SU-DHL-6 (cell line): ENCODE data around the gene GALNT14.
"Not testable (repeated sequence)": the region's sequence is repeated elsewhere in the genome, so short reads cannot be mapped to it uniquely, and the experiment has no call there.

Experiments
- H2AFZ ChIP-seq: fragments of 200-600 bp; sonication (generic); 2 replicates; pipeline ENCODE4 v1.6.1; 2014; ENCODE audit warnings: low read depth, mild to moderate bottlenecking, moderate library complexity, mixed read lengths, antibody characterized with exemption, low read length; ENCODE audit not compliant: severe bottlenecking
- H3F3A ChIP-seq: fragments of 200-600 bp; shearing (Covaris generic); 2 replicates; pipeline ENCODE4 v1.6.0; 2016; ENCODE audit warnings: antibody characterized with exemption, mild to moderate bottlenecking; ENCODE audit not compliant: insufficient read depth
- H3K27ac ChIP-seq: fragments of 200-600 bp; sonication (generic); 2 replicates; pipeline ENCODE4 v1.5.1; 2016; ENCODE audit warnings: low read depth, mild to moderate bottlenecking, low read length, moderate library complexity, mixed read lengths
- H3K27me3 ChIP-seq: fragments of 200-600 bp; sonication (generic), shearing (Covaris generic); 2 replicates; pipeline ENCODE4 v1.6.0; 2014; ENCODE audit warnings: mild to moderate bottlenecking, low read length
- H3K36me3 ChIP-seq: fragments of 200-600 bp; sonication (generic); 2 replicates; pipeline ENCODE4 v1.6.1; 2014; ENCODE audit warnings: mild to moderate bottlenecking, low read length, mixed read lengths
- H3K4me2 ChIP-seq: fragments of 300-600, 200-600 bp; shearing (Covaris generic), sonication (generic); 2 replicates; pipeline ENCODE4 v1.6.0; 2014; ENCODE audit warnings: low read length, low read depth, mild to moderate bottlenecking; ENCODE audit not compliant: poor library complexity, severe bottlenecking
- H3K4me3 ChIP-seq: fragments of 200-600 bp; sonication (generic); 2 replicates; pipeline ENCODE4 v1.5.1; 2014; ENCODE audit warnings: antibody characterized with exemption, low read length, mild to moderate bottlenecking, mixed read lengths; ENCODE audit not compliant: insufficient read depth, poor library complexity, severe bottlenecking
- H3K79me2 ChIP-seq: fragments of 200-600 bp; sonication (generic); 2 replicates; pipeline ENCODE4 v1.6.1; 2014; ENCODE audit warnings: mild to moderate bottlenecking, low read length, moderate library complexity; ENCODE audit not compliant: insufficient read depth
- H3K9ac ChIP-seq: fragments of 200-600 bp; sonication (generic); 2 replicates; pipeline ENCODE4 v1.7.0; 2014; ENCODE audit warnings: mild to moderate bottlenecking, low read length
- H3K9me2 ChIP-seq: fragments of 200-600 bp; sonication (generic); replicated peaks from 2 replicates; pipeline ENCODE4 v1.6.1; 2014; ENCODE audit warnings: low read length; ENCODE audit not compliant: insufficient read depth
- H3K9me3 ChIP-seq: fragments of 200-600 bp; sonication (generic); 2 replicates; pipeline ENCODE4 v1.6.1; 2014; ENCODE audit warnings: low read length, mixed read lengths; ENCODE audit not compliant: insufficient read depth
- H4K20me1 ChIP-seq: fragments of 200-600 bp; sonication (generic); 2 replicates; pipeline ENCODE4 v1.6.1; 2014; ENCODE audit warnings: low read depth, mild to moderate bottlenecking, antibody characterized with exemption, low read length, moderate library complexity, mixed read lengths
- EZH2phosphoT487 ChIP-seq: fragments of 200-600 bp; sonication (generic), shearing (Covaris generic); conservative IDR thresholded peaks from 2 replicates; pipeline ENCODE4 v1.6.1; 2018; ENCODE audit warnings: mild to moderate bottlenecking, antibody characterized with exemption, low read length, moderate library complexity, mixed read lengths
- TF ChIP-seq, protein P1 (sequence below): fragments of 200-600 bp; sonication (generic); IDR thresholded peaks from one replicate; pipeline ENCODE4 v1.5.1; 2017; ENCODE audit warnings: antibody characterized with exemption, mild to moderate bottlenecking, low read length, moderate library complexity; ENCODE audit not compliant: insufficient read depth, poor library complexity, severe bottlenecking

The GALNT14 gene

DNA sequence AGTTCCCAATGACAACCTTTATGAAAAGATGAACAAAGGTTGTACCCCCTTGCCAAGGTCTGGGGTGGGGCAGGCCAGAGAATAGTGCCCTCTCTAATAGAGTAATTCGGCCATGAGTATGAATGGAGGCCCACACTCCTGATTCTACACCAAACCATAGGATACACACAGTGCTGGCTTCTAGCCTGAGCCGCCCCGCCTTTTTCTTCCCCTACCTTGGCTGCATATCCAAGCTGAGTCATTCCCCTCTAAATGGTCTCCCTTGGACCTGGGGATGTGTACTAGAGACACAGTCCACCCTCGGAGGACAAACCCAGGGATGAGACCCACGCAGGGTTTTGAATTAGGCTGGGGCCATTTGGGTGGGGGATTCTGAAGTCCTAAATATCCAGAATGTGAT lies 223.8 kb downstream of the GALNT14 start:
- Histone ChIP-seq H3K9me2 (no peaks in the 10 kb centered on the region), H3K9me3 (no peaks in the 10 kb centered on the region), H3K27ac (no peak overlapping the region), H3K36me3 (no peaks in the 10 kb centered on the region), H3F3A (no peaks in the 10 kb centered on the region), H3K4me2 (no peak overlapping the region), H2AFZ (no peak overlapping the region), H3K4me3 (no peak overlapping the region), H3K27me3 (no peaks in the 10 kb centered on the region), H3K9ac (no peak overlapping the region), H3K79me2 (no peaks in the 10 kb centered on the region), H4K20me1 (no peaks in the 10 kb centered on the region)
- TF ChIP-seq, protein P1, sequence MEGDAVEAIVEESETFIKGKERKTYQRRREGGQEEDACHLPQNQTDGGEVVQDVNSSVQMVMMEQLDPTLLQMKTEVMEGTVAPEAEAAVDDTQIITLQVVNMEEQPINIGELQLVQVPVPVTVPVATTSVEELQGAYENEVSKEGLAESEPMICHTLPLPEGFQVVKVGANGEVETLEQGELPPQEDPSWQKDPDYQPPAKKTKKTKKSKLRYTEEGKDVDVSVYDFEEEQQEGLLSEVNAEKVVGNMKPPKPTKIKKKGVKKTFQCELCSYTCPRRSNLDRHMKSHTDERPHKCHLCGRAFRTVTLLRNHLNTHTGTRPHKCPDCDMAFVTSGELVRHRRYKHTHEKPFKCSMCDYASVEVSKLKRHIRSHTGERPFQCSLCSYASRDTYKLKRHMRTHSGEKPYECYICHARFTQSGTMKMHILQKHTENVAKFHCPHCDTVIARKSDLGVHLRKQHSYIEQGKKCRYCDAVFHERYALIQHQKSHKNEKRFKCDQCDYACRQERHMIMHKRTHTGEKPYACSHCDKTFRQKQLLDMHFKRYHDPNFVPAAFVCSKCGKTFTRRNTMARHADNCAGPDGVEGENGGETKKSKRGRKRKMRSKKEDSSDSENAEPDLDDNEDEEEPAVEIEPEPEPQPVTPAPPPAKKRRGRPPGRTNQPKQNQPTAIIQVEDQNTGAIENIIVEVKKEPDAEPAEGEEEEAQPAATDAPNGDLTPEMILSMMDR, result no peak
- TF ChIP-seq EZH2phosphoT487, result no peak

DNA sequence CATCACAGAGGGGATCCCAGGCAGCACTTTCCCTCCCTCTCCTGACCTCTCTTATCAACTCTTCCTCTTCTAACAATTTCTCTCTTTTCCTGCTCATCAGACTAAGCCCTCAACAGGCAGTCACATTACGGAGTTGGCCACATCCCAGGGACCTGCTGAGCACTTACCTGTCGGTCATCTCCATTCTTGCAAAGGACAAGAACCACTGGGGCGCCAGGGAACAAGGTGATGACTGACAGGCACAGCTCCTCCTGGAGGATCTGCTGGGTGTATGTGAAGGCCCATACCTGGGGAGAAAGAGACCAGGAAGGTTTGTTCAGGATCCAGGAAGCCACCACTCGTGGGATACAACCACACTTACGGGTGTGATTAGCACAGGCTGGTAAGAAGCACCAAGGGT lies 226.2 kb downstream of the GALNT14 start:
- Histone ChIP-seq H3K27ac (no peak overlapping the region), H3K4me3 (no peak overlapping the region), H3K36me3 (no peaks in the 10 kb centered on the region), H3K9me3 (no peaks in the 10 kb centered on the region), H3K9ac (no peak overlapping the region), H4K20me1 (no peaks in the 10 kb centered on the region), H3K4me2 (no peak overlapping the region), H3K9me2 (no peaks in the 10 kb centered on the region), H2AFZ (no peak overlapping the region), H3K27me3 (no peaks in the 10 kb centered on the region), H3K79me2 (no peaks in the 10 kb centered on the region), H3F3A (no peaks in the 10 kb centered on the region)
- no peak for TF ChIP-seq EZH2phosphoT487
- TF ChIP-seq, protein P1, result no peak

DNA sequence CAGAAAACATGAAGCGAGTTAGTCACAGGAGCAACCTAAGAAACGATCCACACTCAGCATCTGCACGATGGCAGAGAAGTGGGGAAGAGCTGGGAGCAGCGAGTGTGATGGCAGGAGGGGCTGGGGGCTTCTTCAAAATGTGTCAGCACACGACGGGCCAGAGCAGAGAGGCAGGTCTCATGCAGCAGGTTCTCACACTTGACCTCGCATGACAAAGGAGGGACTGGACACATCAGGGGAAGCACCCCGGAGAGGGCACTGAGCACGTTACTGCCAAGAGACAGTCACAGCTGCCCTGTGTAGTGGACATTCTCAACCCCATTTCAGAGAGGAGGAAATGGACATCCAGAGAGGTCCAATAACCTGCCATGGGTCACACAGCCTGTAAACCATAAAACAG lies 226.9 kb downstream of the GALNT14 start:
- Histone ChIP-seq H3K27me3 (no peaks in the 10 kb centered on the region), H3K4me2 (no peak overlapping the region), H3K9me3 (no peaks in the 10 kb centered on the region), H3K79me2 (no peaks in the 10 kb centered on the region), H3K9ac (no peak overlapping the region), H2AFZ (no peak overlapping the region), H3K36me3 (no peaks in the 10 kb centered on the region), H3K27ac (no peak overlapping the region), H3K4me3 (no peak overlapping the region), H4K20me1 (no peaks in the 10 kb centered on the region), H3F3A (no peaks in the 10 kb centered on the region), H3K9me2 (no peaks in the 10 kb centered on the region)
- TF ChIP-seq, protein P1, result no peak

DNA sequence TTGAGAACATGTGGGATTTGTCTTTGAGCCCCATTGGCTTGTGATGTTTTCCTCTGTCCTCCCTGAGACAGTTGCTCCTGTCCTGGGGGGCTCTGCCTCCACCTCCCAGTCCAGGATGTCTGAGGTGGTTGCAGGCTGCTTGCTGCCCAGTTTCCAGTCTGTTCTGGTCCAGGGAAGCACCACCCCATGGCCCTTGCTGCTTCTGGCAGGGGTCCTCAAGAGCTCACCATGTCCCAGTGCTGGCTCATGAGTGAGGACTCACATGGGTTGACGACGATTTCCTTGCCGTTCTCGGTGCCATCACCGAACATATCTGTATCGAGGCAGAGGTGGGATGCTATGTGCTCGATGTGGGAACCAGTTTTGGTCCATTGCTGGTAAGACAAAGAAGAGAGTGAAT lies 227.6 kb downstream of the GALNT14 start:
- Histone ChIP-seq H3K79me2 (no peaks in the 10 kb centered on the region), H4K20me1 (no peaks in the 10 kb centered on the region), H3F3A (no peaks in the 10 kb centered on the region), H3K9me2 (no peaks in the 10 kb centered on the region), H3K9me3 (no peaks in the 10 kb centered on the region), H3K27me3 (no peaks in the 10 kb centered on the region), H3K27ac (no peak overlapping the region), H3K4me3 (no peak overlapping the region), H2AFZ (no peak overlapping the region), H3K9ac (no peak overlapping the region), H3K36me3 (no peaks in the 10 kb centered on the region), H3K4me2 (no peak overlapping the region)
- TF ChIP-seq EZH2phosphoT487, result no peak
- TF ChIP-seq, protein P1, result no peak

DNA sequence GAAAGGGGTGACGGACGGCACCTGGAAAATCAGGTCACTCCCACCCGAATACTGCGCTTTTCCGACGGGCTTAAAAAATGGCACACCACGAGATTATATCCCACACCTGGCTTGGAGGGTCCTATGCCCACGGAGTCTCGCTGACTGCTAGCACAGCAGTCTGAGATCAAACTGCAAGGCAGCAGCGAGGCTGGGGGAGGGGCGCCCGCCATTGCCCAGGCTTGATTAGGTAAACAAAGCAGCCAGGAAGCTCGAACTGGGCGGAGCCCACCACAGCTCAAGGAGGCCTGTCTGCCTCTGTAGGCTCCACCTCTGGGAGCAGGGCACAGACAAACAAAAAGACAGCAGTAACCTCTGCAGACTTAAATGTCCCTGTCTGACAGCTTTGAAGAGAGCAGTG lies 233.8 kb downstream of the GALNT14 start:
- H3K9ac ChIP-seq, H3K4me3 ChIP-seq, H3F3A ChIP-seq, H3K4me2 ChIP-seq, H3K79me2 ChIP-seq, H3K36me3 ChIP-seq, H3K27ac ChIP-seq, H3K9me3 ChIP-seq, H2AFZ ChIP-seq, H3K27me3 ChIP-seq, H4K20me1 ChIP-seq, H3K9me2 ChIP-seq: not testable (repeated sequence)
